Thoracic aorta (tissue), 2 donors: ENCODE measurements around the gene MED13L. TPM values are rescaled to one million over a fixed set of nuclear protein-coding genes. Genes with fewer than 3 reads are reported as not detected.
"Not testable (repeated sequence)": the region's sequence is repeated elsewhere in the genome, so short reads cannot be mapped to it uniquely, and the experiment has no call there.

ENCODE experiments used
- ATAC-seq: fragments of 150-250 bp; one replicate; pipeline ENCODE4 v1.8.0; 2017; ENCODE audit warnings: low read depth; ENCODE audit not compliant: insufficient number of reproducible peaks, low FRiP score
- DNase-seq: peaks from one replicate; pipeline ENCODE4 v3.0.0-alpha.2; 2020; ENCODE audit warnings: low spot score
- H3K27ac ChIP-seq, 2 donors: fragments of 200-600 bp; sonication (generic); 1 replicate in 1 of 2; 2 replicates in 1 of 2; pipeline ENCODE4 v1.5.1; 2016; ENCODE audit warnings: mild to moderate bottlenecking in 2 of 2, moderate library complexity in 2 of 2
- H3K27me3 ChIP-seq: fragments of 200-600 bp; sonication (generic); replicated peaks from 2 replicates; pipeline ENCODE4 v1.6.0; 2016; ENCODE audit warnings: mild to moderate bottlenecking; ENCODE audit not compliant: insufficient read depth
- H3K36me3 ChIP-seq: fragments of 200-600 bp; sonication (generic); one replicate; pipeline ENCODE4 v1.5.1; 2016
- H3K4me1 ChIP-seq, 2 donors: fragments of 200-600 bp; sonication (generic); 1 replicate in 1 of 2; 2 replicates in 1 of 2; pipeline versions ENCODE4 v1.5.1 to v1.6.0; 2016; ENCODE audit warnings: low read depth in 2 of 2, mild to moderate bottlenecking in 1 of 2; ENCODE audit not compliant: control insufficient read depth in 1 of 2
- H3K4me3 ChIP-seq: fragments of 200-600 bp; sonication (generic); 2 replicates; pipeline ENCODE4 v1.5.1; 2016; ENCODE audit warnings: mild to moderate bottlenecking
- H3K9me3 ChIP-seq: fragments of 200-600 bp; sonication (generic); 2 replicates; pipeline ENCODE4 v1.5.1; 2016
- total RNA-seq, 2 donors: library from RNA; depleted of rRNA; stranded (reverse); fragments of >200 nt; gene quantifications; one replicate each; pipeline versions ENCODE4 v1.1.0 to v1.2.3, GENCODE V29; 2016
- TF ChIP-seq, protein P1 (sequence below): fragments of 200-600 bp; sonication (generic); IDR thresholded peaks from one replicate; pipeline ENCODE4 v1.5.1; 2019; ENCODE audit warnings: antibody characterized with exemption

MED13L gene
- total RNA-seq, 2 donors from 2014 or later: 186 to 221 TPM

DNA sequence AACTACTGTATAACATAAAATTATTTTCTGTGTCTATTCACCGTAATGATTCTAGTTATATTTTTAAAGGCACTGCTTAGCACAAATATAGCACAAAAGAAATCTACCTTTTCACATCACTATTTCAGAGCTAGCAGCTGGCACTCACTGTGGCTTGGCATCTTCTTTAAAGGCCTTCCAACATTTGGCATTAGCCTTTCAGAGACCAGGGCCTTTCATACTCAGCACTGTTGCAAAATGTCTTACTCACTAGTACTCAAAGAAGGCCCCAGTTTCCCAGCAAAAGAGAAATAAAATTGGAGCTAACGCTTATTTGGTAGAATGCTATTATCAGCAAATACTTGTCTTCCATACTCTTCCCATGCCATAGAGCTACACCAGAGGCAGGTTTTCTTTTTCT is 238.4 kb downstream of the MED13L start:
- TF ChIP-seq, protein P1, sequence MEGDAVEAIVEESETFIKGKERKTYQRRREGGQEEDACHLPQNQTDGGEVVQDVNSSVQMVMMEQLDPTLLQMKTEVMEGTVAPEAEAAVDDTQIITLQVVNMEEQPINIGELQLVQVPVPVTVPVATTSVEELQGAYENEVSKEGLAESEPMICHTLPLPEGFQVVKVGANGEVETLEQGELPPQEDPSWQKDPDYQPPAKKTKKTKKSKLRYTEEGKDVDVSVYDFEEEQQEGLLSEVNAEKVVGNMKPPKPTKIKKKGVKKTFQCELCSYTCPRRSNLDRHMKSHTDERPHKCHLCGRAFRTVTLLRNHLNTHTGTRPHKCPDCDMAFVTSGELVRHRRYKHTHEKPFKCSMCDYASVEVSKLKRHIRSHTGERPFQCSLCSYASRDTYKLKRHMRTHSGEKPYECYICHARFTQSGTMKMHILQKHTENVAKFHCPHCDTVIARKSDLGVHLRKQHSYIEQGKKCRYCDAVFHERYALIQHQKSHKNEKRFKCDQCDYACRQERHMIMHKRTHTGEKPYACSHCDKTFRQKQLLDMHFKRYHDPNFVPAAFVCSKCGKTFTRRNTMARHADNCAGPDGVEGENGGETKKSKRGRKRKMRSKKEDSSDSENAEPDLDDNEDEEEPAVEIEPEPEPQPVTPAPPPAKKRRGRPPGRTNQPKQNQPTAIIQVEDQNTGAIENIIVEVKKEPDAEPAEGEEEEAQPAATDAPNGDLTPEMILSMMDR: no peak
- peaks cover 6 to 34% of the 10 kb centered on the region in 2 donors for H3K4me1 ChIP-seq
- no peak for DNase-seq
- no peaks in the 10 kb centered on the region for H3K36me3 ChIP-seq
- no peaks in the 10 kb centered on the region for H3K9me3 ChIP-seq
- H3K4me3 ChIP-seq: no peak overlapping the region
- no peaks in the 10 kb centered on the region for H3K27me3 ChIP-seq
- ATAC-seq: no peak
- H3K27ac ChIP-seq: no peak overlapping the region

DNA sequence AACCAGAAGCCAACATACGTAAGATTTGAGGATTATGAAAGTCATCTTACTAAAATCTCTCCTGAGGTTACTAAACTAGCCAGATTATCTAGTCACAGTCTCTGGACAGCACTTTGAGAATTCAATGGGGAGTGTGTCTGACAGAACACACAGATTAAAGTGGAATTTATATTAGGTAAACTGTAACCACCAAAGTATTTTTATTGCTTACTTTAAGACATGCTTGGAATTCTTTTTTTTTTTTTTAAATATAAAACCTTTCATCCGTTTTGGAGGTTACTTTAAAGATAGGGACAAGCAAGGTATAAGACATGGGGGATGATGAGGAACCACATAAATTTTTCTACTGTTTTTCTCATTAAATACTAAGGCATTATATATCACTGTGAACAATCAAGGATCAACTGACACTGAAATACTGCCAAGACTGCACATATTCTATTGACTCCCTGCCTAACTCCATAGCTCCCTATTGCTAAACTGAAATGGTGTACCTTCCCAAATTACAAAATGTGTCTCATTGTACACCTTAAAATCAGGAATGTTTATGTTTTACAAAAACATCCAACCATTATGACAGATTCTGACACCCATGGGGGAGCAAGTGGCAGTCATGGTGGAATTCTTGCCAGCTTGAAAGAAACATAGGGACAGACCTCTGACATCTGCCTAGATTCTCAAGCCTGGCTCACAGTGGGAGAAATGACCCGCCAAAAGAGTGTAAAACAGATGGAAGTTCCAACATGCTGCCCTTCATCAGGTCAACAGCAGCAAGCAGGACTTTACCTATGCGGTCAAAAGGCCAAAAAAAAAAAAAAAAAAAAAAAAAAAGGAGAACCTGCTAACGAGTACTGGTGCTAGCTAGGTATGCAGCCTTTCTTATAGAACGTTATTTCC is 239.3 kb downstream of the MED13L start:
- Histone ChIP-seq H3K4me3 (no peak overlapping the region), H3K9me3 (no peaks in the 10 kb centered on the region), H3K36me3 (no peaks in the 10 kb centered on the region), H3K4me1 (peaks cover 4 to 25% of the 10 kb centered on the region in 2 donors), H3K27ac (no peak overlapping the region), H3K27me3 (no peaks in the 10 kb centered on the region)
- TF ChIP-seq, protein P1: no peak
- no peak for ATAC-seq
- DNase-seq: no peak

DNA sequence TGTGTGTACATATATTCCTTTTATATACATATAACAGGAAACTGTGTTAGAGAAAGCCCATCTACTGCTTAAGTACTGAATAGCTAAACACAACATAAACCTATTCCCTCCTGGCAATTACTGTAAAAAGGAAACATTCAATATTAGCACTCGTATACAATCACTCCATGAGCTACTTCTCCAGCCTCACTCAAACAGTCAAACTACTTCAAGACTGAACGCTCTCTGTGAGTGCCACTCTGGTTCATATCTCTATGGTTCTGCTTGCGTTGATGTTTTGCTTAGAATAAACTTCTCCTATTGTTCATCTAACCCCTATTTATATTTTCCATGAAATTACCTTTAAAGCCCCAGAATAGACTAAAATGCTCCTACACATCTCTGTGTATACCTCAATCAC is 243.7 kb downstream of the MED13L start:
- Histone ChIP-seq H3K4me3 (no peak overlapping the region), H3K4me1 (peaks cover under 1 to 2% of the 10 kb centered on the region in 2 donors), H3K36me3 (no peaks in the 10 kb centered on the region), H3K27me3 (no peaks in the 10 kb centered on the region), H3K27ac (no peak overlapping the region), H3K9me3 (no peaks in the 10 kb centered on the region)
- TF ChIP-seq, protein P1: no peak
- ATAC-seq: no peak
- no peak for DNase-seq

DNA sequence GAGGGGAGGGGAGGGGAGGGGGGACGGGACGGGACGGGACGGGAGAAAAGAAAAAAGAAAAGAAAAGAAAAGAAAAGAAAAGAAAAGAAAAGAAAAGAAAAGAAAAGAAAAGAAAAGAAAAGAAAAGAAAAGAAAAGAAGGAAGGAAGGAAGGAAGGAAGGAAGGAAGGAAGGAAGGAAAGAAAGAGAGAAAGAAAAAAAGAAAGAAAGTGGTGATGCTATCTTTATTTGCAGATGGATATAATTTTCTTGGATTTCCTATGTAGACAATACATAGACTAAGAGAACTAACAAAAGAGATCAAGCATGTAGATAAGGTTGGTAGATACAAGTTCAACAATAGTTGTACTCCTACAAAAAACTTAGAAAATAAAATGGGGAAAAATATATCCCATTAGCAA is 245.9 kb downstream of the MED13L start:
- not testable (repeated sequence) for DNase-seq, H3K4me3 ChIP-seq, H3K36me3 ChIP-seq, H3K9me3 ChIP-seq, ATAC-seq, H3K27ac ChIP-seq, H3K4me1 ChIP-seq, H3K27me3 ChIP-seq

DNA sequence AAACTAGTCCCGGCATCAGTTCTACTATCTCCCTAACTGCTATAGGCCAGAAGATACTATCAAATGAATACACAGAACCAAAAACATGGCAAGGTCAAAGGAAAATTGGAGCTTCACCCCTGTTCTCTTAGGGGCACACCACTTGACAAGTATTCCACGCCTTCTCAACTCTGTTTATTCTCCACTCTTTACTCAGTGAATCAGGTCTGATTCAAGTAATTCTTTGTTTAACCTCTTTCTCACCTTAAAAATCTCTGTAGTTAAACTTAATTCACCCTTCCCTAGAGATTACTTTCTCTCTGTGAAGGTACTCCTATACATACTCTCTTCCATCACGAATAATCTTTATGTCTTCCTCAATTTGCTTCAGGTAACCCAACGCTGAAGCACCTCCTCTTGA is 248.9 kb downstream of the MED13L start:
- Histone ChIP-seq H3K4me3 (no peak overlapping the region), H3K27me3 (no peaks in the 10 kb centered on the region), H3K4me1 (no peaks in the 10 kb centered on the region), H3K27ac (no peak overlapping the region), H3K9me3 (no peaks in the 10 kb centered on the region), H3K36me3 (no peaks in the 10 kb centered on the region)
- ATAC-seq: no peak
- no peak for DNase-seq
- TF ChIP-seq, protein P1: no peak

DNA sequence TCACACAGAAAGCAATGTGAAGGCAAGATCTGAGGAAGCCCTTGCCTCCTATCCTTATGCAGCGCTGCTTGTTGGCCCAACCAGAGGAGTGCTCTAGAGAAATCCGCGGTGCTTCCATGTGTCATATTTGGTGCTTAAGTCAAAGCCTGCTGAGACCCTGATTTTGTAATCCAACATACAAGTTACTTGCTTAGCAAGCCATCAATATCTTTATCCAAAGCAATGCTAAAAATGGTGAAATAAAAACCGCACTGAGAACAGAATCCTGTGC is 250.0 kb downstream of the MED13L start:
- Histone ChIP-seq H3K4me1 (no peaks in the 10 kb centered on the region), H3K4me3 (no peak overlapping the region), H3K36me3 (no peaks in the 10 kb centered on the region), H3K27ac (no peak overlapping the region), H3K27me3 (no peaks in the 10 kb centered on the region), H3K9me3 (no peaks in the 10 kb centered on the region)
- ATAC-seq (no peak), DNase-seq (no peak)
- TF ChIP-seq, protein P1: no peak
